ENCODE results near the gene FSTL4.

The FSTL4 gene

DNA sequence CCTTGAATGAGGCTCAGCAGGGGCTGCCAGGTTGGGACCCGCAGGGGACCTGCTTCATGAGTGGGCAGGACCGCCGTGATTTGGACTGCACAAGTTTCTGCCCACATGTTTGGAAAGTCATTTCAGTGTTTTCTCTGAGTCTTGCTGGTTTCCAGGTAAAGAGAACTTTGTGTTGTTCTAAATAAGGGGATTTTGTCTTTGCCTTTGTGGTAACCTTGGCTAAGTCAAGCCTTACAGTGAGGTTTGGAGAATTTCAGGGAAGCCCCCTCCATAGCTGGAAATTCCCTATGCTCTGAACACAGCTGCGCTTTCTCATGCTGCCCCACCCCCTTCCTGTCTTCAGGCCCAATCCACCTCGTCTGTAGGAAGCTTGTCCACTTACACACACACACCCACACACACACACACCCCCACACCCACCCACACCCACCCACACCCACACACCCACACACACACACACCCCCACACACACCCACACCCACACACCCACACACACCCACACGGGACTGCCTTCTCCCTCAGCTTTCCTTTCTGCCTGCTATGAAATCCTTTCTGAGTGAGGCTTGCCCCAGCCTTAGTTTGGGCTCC, 290.4 kb downstream of the FSTL4 start:
- H3K9me3 Mint-ChIP-seq, result no peaks in the 10 kb centered on the region
- no peaks in the 10 kb centered on the region for H3K27me3 Mint-ChIP-seq
- H3K27ac Mint-ChIP-seq, result no peak overlapping the region
- no peaks in the 10 kb centered on the region for H3K4me1 Mint-ChIP-seq
- no peaks in the 10 kb centered on the region for H3K36me3 Mint-ChIP-seq
- no peak overlapping the region for H3K4me3 Mint-ChIP-seq

GRCh38 chr5:133321286-133321832, 291.0 kb downstream of the FSTL4 start:
- no peak overlapping the region for H3K4me3 Mint-ChIP-seq

GRCh38 chr5:133319905-133320520, 292.3 kb downstream of the FSTL4 start:
- no peaks in the 10 kb centered on the region for H3K36me3 Mint-ChIP-seq
- H3K9me3 Mint-ChIP-seq, result no peaks in the 10 kb centered on the region
- H3K4me1 Mint-ChIP-seq, result no peaks in the 10 kb centered on the region
- H3K4me3 Mint-ChIP-seq, result no peak overlapping the region
- no peak overlapping the region for H3K27ac Mint-ChIP-seq
- H3K27me3 Mint-ChIP-seq, result no peaks in the 10 kb centered on the region

More at GRCh38 chr5:133321286-133321832, 291.0 kb downstream of the FSTL4 start:
- H3K27me3 Mint-ChIP-seq, result no peaks in the 10 kb centered on the region
- H3K36me3 Mint-ChIP-seq, result no peaks in the 10 kb centered on the region
- H3K4me1 Mint-ChIP-seq, result no peaks in the 10 kb centered on the region
- no peak overlapping the region for H3K27ac Mint-ChIP-seq
- H3K9me3 Mint-ChIP-seq, result no peaks in the 10 kb centered on the region

DNA sequence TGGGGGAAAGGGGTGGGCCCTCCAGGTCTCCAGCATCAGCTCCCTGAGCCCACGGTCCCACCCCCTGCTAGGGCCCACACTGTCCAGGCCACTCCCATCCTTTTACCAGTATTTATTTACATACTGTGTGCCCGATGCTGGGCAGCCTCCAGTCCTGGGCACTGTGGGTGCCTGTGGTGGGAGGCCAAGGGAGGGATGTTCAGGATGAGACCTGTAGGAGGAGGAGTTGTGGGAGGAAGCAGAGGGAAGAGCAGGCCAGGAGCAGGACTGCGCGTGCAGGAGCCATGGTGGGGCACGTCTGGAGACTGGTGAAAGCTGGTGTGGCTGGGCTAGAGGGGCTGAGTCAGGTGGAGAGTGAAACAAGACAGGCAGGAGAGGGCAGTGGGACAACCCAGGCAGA, 293.1 kb downstream of the FSTL4 start:
- H3K27me3 Mint-ChIP-seq, result no peaks in the 10 kb centered on the region
- no peaks in the 10 kb centered on the region for H3K4me1 Mint-ChIP-seq
- no peak overlapping the region for H3K27ac Mint-ChIP-seq
- H3K4me3 Mint-ChIP-seq, result no peak overlapping the region
- no peaks in the 10 kb centered on the region for H3K36me3 Mint-ChIP-seq
- no peaks in the 10 kb centered on the region for H3K9me3 Mint-ChIP-seq

DNA sequence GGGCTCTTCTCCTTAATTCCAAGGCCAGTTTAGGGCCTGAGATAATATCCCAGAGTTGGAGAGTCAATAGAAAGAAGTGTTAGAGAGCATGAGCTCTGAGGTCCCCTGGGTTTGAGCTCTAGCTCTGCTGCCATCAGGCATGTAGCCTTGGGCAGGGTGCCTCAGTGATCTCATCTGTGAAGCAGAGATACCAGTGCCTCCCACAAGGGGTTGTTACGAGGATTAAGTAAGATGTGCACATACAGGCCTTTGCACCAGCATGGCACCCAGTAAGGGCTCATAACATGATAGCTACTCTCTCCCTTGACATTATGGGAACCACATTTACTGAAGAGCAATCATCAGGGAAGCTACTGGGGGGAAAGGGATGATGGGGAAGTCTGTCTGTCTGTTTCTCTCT, 294.8 kb downstream of the FSTL4 start:
- no peak overlapping the region for H3K4me3 Mint-ChIP-seq
- no peaks in the 10 kb centered on the region for H3K4me1 Mint-ChIP-seq
- H3K36me3 Mint-ChIP-seq, result no peaks in the 10 kb centered on the region
- no peak overlapping the region for H3K27ac Mint-ChIP-seq
- no peaks in the 10 kb centered on the region for H3K27me3 Mint-ChIP-seq
- H3K9me3 Mint-ChIP-seq, result no peaks in the 10 kb centered on the region

DNA sequence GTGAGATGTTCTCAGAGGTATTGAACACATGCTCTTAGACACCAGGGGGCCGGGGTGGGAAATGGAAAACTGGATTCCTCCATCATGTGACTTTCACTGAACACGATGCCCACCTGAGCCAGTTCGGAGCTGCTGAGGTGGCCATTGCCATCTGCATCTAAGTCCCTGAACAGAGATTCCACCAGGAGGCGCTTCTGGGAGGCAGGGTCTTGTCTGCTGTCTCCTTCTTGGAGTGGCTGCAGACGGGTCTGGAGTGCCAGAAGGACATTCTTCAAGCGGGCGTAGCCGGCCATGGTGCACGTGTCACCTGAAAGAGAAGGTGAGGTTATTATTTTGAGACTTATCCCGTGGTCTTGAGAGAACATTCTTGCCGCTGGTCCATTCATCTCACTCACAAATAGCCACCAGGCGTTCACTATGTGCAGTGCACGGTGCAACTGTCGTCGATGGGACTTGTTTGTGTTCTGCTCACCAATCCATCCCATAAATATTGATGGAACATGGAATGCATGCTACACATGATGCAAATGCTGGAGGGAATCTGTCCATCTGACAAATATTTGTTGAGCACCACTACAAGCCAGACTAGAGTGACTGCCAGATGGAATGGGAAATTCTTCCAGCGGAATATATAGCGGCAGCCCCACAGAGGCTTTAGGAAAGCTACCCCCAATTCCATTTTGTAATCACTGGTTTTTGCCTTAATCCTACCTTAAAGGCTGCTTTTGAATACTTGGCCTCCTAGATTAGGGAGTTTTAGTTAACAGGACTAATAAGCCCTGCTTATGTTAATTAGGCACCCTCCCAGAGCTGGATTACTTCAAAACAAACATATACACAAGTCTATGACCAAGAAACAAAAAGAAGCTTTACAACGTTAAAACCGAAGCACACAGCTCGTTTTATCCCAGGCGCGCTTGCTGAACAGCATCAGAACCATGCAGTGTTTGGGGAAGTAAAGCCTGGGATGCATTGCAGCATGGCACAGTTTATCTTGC, 295.7 kb downstream of the FSTL4 start:
- no peak overlapping the region for H3K4me3 Mint-ChIP-seq
- no peaks in the 10 kb centered on the region for H3K9me3 Mint-ChIP-seq
- no peak overlapping the region for H3K27ac Mint-ChIP-seq
- H3K4me1 Mint-ChIP-seq, result no peaks in the 10 kb centered on the region
- no peaks in the 10 kb centered on the region for H3K36me3 Mint-ChIP-seq
- H3K27me3 Mint-ChIP-seq, result no peaks in the 10 kb centered on the region

GRCh38 chr5:133314086-133314485, 298.3 kb downstream of the FSTL4 start:
- no peaks in the 10 kb centered on the region for H3K27me3 Mint-ChIP-seq

DNA sequence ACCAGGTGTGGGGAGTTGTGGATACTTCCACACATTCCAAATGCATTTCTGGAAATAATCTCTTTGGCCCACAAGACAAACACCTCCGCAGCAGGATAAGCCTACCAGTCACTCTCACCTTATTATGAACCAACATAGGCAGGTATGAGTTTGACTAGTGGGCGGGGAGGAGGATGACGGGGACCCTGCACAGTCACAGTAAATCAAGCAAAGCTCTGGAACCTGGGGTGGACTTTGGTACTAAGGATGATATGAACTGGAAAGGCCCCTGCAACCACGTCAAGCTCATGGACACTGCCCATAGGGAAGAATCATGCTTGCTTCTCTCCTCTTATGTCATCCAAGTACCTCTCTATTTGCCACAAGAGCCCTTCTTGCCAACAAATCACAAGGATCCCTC, 301.2 kb downstream of the FSTL4 start:
- H3K27me3 Mint-ChIP-seq, result no peaks in the 10 kb centered on the region
- no peaks in the 10 kb centered on the region for H3K9me3 Mint-ChIP-seq
- H3K27ac Mint-ChIP-seq, result no peak overlapping the region
- no peaks in the 10 kb centered on the region for H3K4me1 Mint-ChIP-seq
- no peak overlapping the region for H3K4me3 Mint-ChIP-seq
- H3K36me3 Mint-ChIP-seq, result no peaks in the 10 kb centered on the region

More at GRCh38 chr5:133314086-133314485, 298.3 kb downstream of the FSTL4 start:
- Mint-ChIP-seq H3K27ac (no peak overlapping the region), H3K9me3 (no peaks in the 10 kb centered on the region), H3K4me3 (no peak overlapping the region), H3K4me1 (no peaks in the 10 kb centered on the region), H3K36me3 (no peaks in the 10 kb centered on the region)

DNA sequence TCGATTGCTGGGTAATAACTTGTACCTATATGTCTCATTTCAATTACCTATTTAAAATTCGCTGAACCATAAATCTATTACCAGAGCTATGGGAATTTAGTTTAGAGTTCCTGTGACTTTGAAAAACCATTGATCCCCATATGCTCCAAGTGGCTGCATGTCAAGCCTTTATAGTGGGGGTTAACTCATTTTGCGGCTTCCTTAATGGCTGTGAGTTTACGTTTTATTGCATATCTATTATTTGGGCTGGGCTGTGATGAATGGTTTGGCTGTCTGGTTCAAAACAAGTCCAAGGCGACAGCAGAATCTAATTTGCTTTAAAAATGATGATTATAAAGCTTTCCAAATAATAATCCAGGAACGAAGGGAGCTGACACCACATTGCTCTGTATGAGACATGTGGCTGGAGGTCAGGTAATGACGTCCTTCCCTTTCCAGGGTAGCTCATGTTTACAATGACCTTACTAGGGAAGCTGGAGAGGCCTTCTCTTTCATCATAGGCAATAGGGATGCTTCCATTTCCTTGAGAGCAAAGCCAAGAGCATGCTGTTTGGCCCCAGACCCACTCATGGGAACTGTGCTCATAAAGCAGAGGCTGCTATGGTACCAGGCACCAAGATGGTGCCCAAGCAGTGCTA, 302.2 kb downstream of the FSTL4 start:
- H3K9me3 Mint-ChIP-seq, result no peaks in the 10 kb centered on the region
- no peak overlapping the region for H3K4me3 Mint-ChIP-seq
- no peaks in the 10 kb centered on the region for H3K27me3 Mint-ChIP-seq
- H3K27ac Mint-ChIP-seq, result no peak overlapping the region
- H3K4me1 Mint-ChIP-seq, result no peaks in the 10 kb centered on the region
- H3K36me3 Mint-ChIP-seq, result no peaks in the 10 kb centered on the region

GRCh38 chr5:133309166-133309795, 303.1 kb downstream of the FSTL4 start:
- Mint-ChIP-seq H3K4me1 (no peaks in the 10 kb centered on the region), H3K36me3 (no peaks in the 10 kb centered on the region), H3K9me3 (no peaks in the 10 kb centered on the region), H3K27me3 (no peaks in the 10 kb centered on the region), H3K27ac (no peak overlapping the region), H3K4me3 (no peak overlapping the region)

DNA sequence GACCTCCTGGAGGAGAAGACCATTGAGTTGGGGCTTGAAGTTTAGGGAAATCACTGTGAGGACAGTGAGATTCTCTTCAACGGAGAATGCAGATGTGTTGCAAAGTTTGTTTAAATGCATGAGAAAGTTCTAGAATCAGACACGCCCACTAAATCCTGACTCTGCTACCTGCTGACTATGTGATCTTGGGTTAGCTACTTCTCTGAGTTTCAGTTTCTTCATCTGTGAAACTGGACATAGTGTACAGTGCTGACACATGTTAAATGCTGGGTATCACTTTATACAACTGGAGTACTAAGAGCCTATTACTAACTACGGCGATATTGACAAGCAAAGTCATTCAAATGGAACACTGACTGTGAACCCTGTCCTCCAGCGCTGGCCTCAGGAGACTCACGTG, 305.1 kb downstream of the FSTL4 start:
- Mint-ChIP-seq H3K36me3 (no peaks in the 10 kb centered on the region), H3K4me3 (no peak overlapping the region), H3K4me1 (no peaks in the 10 kb centered on the region), H3K27ac (no peak overlapping the region), H3K9me3 (no peaks in the 10 kb centered on the region), H3K27me3 (no peaks in the 10 kb centered on the region)

- no peak overlapping the region for H3K27ac Mint-ChIP-seq
- H3K4me3 Mint-ChIP-seq, result no peak overlapping the region
- H3K27me3 Mint-ChIP-seq, result no peaks in the 10 kb centered on the region
- H3K4me1 Mint-ChIP-seq, result no peaks in the 10 kb centered on the region
- no peaks in the 10 kb centered on the region for H3K9me3 Mint-ChIP-seq
- H3K36me3 Mint-ChIP-seq, result no peaks in the 10 kb centered on the region
Observed at GRCh38 chr5:133304707-133305216, 307.6 kb downstream of the FSTL4 start.

DNA sequence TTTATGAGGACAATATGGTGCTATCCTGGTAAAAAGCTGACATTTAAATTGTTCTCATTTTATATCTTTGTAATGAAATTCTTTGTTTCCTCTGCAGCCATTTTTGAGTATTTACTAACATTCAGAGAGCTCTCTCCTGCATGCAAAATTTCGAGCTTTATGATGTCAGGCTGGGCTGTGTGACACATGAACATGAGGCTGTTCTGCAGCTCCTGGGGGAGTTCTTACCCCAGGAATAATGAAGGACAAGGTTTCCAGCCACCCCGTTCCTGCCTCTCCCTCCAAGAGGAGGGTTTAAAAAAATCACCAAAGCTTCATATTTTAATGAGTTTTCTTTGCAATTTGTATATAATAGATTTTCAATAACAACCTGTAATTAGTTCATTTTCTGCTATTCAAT, 308.2 kb downstream of the FSTL4 start:
- Mint-ChIP-seq H3K4me3 (no peak overlapping the region), H3K9me3 (no peaks in the 10 kb centered on the region), H3K4me1 (no peaks in the 10 kb centered on the region), H3K36me3 (no peaks in the 10 kb centered on the region), H3K27me3 (no peaks in the 10 kb centered on the region), H3K27ac (no peak overlapping the region)

- Mint-ChIP-seq H3K9me3 (no peaks in the 10 kb centered on the region), H3K27me3 (no peaks in the 10 kb centered on the region), H3K4me1 (peaks cover under 1% of the 10 kb centered on the region), H3K4me3 (no peak overlapping the region), H3K36me3 (no peaks in the 10 kb centered on the region), H3K27ac (no peak overlapping the region)
Observed at GRCh38 chr5:133303298-133303697, 309.0 kb downstream of the FSTL4 start.

DNA sequence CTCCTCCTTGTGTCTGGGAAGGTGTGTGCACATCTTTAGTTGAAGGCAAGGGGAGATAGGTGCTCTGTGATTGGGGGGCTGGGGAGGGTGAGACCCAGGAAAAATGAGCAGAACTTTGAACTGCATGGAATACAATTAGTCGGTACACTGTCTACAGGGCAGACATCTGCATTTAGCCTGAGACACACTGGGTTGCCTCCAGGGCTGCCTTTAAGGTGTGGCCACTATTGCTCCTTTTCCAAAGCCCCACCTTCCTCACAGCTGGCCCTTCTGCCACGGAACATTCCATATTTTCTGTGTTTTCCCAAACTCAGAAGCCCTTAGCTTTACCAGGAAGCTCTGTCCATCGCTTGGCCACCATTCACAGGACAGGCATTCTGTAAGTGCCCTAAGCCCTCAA, 312.6 kb downstream of the FSTL4 start:
- Mint-ChIP-seq H3K9me3 (no peaks in the 10 kb centered on the region), H3K4me1 (peaks cover 3% of the 10 kb centered on the region), H3K27me3 (no peaks in the 10 kb centered on the region), H3K27ac (no peak overlapping the region), H3K4me3 (no peak overlapping the region), H3K36me3 (no peaks in the 10 kb centered on the region)
